Omental fat pad (tissue), 4 donors: ENCODE results near the gene ZNF862. TPM values are rescaled to one million over a fixed set of nuclear protein-coding genes. Genes with fewer than 3 reads are reported as not detected.
A peak's percentile ranks its signal among the peaks of the same experiment; 100 is the strongest.

Source experiments
- ATAC-seq: fragments of 150-250 bp; one replicate; pipeline ENCODE4 v1.9.1; 2016; ENCODE audit warnings: mild to moderate bottlenecking, moderate library complexity; ENCODE audit not compliant: low FRiP score
- DNase-seq: peaks from one replicate; pipeline ENCODE4 v3.0.0-alpha.2; 2019; ENCODE audit warnings: low spot score
- total RNA-seq, 4 donors: library from RNA; depleted of rRNA; stranded (reverse); fragments of >200 nt; gene quantifications; one replicate each; pipeline ENCODE4 v1.1.0, GENCODE V29; 2016
- TF ChIP-seq, protein P1 (sequence below), 3 donors: fragments of 450-650 bp; IDR thresholded peaks; one replicate each; pipeline ENCODE4 v1.5.1; 2016 to 2017; ENCODE audit warnings: antibody characterized with exemption in 3 of 3, mild to moderate bottlenecking in 3 of 3, moderate library complexity in 2 of 3

ZNF862 gene
- total RNA-seq, 4 donors from 2014 or later, result 4.4 to 20.6 (median 10.4) TPM

- DNase-seq (no peak), ATAC-seq (no peak)
- TF ChIP-seq, protein P1, sequence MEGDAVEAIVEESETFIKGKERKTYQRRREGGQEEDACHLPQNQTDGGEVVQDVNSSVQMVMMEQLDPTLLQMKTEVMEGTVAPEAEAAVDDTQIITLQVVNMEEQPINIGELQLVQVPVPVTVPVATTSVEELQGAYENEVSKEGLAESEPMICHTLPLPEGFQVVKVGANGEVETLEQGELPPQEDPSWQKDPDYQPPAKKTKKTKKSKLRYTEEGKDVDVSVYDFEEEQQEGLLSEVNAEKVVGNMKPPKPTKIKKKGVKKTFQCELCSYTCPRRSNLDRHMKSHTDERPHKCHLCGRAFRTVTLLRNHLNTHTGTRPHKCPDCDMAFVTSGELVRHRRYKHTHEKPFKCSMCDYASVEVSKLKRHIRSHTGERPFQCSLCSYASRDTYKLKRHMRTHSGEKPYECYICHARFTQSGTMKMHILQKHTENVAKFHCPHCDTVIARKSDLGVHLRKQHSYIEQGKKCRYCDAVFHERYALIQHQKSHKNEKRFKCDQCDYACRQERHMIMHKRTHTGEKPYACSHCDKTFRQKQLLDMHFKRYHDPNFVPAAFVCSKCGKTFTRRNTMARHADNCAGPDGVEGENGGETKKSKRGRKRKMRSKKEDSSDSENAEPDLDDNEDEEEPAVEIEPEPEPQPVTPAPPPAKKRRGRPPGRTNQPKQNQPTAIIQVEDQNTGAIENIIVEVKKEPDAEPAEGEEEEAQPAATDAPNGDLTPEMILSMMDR (IDR thresholded peaks at IDR 0.05), result no peak
Observed at GRCh38 chr7:149869867-149870266, 31.7 kb downstream of the ZNF862 start.

- TF ChIP-seq, protein P1 (IDR thresholded peaks at IDR 0.05), result no peak
- ATAC-seq (no peak), DNase-seq (no peak)
Observed at GRCh38 chr7:149870274-149870673, 32.1 kb downstream of the ZNF862 start.

DNA sequence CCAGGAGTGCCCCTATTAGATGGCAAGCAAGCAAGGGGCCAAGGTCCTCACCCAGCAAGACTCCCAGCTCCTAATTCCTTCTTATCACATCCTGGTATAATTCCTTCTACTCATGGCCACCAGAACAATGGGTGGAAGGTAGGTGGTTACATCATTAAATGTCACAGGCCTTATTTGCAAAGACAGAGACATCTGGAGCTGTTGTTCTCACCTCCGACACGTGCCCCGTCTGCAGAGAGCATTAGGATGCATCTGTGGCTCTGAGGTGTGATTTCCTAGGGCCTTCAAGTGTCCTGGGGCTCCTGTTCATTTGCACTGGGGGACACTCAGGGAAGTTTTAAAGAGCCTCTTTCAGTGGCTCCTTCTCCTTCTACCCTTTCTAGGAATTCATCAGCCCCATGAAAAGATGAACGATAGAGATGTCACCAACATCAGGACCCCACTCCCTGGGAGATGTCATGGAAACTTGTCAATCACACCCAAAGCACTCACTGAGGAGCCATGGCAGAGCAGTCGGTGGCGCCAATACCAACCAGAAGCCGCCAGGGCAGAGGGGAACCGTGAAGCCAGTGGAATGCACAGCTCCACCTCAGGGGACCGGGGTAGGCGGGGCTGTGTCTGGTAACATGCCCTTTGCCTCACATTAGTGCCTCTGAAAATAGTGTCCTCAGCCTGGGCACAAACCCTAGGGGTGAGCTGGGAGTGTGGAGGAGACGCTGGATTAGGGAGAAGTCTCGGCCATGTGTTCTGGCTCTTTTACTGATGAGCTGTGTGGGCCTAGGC lies 32.7 kb downstream of the ZNF862 start:
- DNase-seq (no peak), ATAC-seq (no peak)
- TF ChIP-seq, protein P1 (IDR thresholded peaks at IDR 0.05), result no peak

- ATAC-seq, result no peak
- DNase-seq, result no peak
Observed at GRCh38 chr7:149871576-149871975, 33.4 kb downstream of the ZNF862 start.

DNA sequence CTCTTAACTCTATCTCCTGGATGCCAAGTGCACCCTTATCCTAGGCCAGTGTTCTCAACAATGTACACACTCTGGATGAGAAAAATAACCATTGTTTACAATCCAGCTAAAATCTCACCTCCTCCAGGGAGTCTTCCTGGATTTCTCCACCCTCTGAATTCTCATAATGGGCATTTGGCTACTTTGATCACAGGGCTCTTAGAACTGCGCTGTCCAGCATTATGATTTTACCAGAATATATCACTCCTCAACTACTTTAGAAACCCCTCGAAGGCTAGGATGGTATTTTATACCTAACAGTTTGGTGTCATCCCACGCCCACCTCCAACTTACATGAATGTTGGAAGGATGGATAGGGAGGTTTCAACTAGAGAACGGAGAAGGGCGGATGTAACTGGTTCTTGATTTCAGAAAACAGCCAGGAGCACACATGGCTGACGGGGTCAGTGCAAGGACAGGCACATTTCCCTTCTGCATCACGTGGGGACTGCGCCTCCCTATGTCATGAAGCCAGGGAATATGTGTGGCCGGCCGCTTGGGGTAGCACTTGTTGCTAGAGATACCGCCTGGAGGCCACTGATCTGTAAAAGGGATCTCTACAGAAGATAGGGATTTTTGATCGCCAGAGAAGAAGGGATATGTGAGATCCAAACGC lies 34.4 kb downstream of the ZNF862 start:
- ATAC-seq, result peak; percentile 66
- DNase-seq, result peak; percentile 36
- TF ChIP-seq, protein P1 (IDR thresholded peaks at IDR 0.05), result no peak

More at GRCh38 chr7:149871576-149871975, 33.4 kb downstream of the ZNF862 start:
- TF ChIP-seq, protein P1 (IDR thresholded peaks at IDR 0.05), result no peak

DNA sequence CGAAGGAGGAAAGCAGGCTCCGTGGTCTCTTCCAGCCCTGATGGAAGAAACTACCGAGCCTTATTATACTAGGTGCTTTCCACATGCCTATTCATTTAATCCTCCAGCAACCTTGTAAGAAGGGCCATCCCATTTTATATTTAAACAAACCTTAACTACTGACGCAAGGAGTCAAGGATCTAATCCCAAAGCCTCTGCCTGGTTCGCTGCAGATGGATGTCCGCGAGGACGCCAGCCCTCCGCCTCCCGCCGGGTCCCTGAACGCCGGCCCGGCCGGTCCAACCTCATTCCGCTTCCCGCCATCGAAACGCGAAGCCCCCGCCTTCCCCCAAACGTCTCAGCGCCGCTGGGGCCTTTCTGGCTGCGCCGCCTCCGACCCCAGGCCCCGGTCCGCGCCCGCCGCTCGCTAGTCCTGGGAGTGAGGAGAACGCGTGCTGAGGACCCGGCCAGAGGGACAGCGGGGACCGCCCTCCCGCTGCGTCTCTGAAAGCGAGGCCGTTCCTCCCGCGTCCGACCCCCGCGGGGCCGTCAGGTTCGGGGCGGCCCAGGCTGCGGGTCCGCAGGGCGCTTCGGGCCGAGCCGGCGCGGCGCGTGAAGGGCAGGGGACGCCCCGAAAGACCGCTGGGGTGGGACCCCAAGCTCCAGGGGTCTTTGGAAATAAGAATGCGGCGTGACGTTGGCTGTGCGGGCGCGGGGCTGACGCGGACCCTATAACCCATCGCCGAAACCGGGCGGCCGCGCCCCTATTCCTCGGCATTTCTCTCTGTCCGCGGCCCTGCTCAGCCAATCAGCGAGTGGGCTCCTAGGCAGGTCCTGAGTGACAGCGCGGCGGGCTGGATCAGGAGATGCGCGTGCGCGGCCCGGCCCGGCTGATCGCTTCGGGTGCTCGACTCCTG lies 35.1 kb downstream of the ZNF862 start, which contains the start of gene ATP6V0E2:
TSS of gene ATP6V0E2 (plus strand) at position 896 of the 896 bp plus-strand sequence. CDS start 97 bp downstream, outside the sequence.
- TF ChIP-seq, protein P1 (IDR thresholded peaks at IDR 0.05), result no peak
- peak; percentile 99 for ATAC-seq
- peak; percentile 81 for DNase-seq
